ENCODE data around the gene EDAR. TPM values are rescaled to one million over a fixed set of nuclear protein-coding genes. Genes with fewer than 3 reads are reported as not detected.

Gene EDAR
- total RNA-seq, 8 experiments from 2014 or later = 0.05 to 1.00 (median 0.15) TPM

DNA sequence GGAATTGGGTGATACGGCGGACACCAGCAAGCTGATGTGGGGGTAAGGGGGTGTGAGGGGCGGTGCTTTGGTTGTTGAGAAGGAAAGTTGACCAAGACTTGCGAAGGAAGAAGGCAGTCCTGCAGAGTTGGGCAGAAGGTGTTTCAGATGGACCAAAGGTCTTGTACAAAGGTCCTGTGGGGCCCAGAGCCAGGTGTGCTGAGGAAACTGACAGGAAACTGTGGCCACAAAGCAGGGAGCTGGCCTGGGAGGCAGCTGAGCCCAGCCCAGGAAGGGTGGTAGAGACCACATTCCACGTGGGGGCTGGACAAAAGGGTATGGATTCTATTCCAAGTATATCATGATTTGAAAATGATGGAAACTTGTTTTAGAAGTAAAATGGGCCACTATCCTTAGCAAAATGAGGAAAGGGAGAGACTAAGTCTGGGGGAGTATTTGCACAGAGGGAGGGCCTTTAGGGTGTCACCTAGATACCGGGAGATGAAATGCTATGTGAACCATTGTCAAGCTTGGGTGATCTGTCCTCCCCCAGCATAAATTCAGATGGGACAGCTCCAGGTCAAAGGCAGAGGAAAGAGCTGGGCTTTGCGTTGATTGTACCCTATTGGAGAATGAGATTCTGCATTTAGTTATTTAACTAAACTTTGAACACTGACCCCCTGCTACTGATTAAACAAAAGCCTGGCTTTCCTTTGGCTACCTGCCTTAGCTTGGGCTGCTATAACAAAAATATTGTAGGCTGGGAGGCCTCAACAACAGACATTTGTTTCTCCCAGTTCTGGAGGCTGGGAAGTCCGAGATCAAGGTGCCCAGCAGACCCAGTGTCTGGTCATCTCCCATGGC, 4.3 kb upstream of the EDAR start:
- 34 to 100% (median 89%) methylated on average over 1 to 7 of the region's 8 CpGs for WGBS, 10 experiments
- in situ Hi-C loops (cut with MboI; ENCODE audit: low pct_unique_long_range_greater_than_20kb in 2 of 9, low sequenced_read_pairs in 9 of 9, unreplicated experiment in 9 of 9) = no loop called here
- ATAC-seq (replicated peaks in 6 of 8) = peak in 2 of 8 experiments; percentile 10 to 11

DNA sequence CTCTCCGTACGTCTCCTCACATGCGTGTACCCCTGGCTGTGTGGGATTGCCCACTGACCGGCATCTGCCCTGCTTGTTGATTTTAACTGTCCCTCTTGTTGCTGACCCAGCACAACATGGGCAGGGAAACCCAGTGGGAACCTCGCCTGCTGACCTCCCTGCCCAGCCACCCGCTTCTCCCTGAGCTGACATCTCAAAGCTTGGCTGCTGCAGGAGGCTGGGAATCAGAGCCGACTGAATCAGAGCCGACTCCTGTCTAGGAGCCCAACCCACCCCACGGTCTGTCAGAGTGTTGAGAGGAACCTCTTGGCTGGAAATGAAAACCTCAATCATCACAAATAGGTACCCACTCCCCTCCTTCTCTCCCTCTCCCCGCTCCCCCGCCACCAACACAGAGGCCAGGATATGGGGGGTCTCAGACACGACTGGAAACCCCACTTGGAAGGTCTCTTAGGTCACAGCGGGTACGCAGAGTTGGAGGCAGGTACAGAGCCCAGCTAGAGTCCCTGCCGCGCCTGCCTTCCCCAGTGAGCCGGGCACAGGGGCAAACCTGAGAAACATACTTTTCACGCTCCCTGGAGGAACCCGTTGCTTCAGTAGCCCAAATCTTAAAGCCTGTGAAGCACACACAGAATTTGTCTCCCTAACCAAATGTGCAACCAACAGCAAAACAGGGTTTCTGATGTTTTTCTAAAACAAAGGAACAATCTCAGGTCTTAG, 784 bp downstream of the EDAR start:
- in situ Hi-C loops (cut with MboI; ENCODE audit: low pct_unique_long_range_greater_than_20kb in 2 of 9, low sequenced_read_pairs in 9 of 9, unreplicated experiment in 9 of 9) = no loop called here
- no peak overlapping the region for H3K4me3 ChIP-seq
- H3K27ac ChIP-seq = no peak overlapping the region
- 0 to 100% (median 86%) methylated on average over 1 to 10 of the region's 19 CpGs; no CpG with 5 or more reads in 3 of the 10 experiments for WGBS, 10 experiments
- peaks cover 0 to 2% of the 10 kb centered on the region in 2 donors for H3K4me1 ChIP-seq (replicated peaks in 1 of 2)
- ATAC-seq (replicated peaks in 6 of 8) = no peak

More for the DNA sequence above, 4.3 kb upstream of the EDAR start:
- peaks cover 5 to 18% of the 10 kb centered on the region in 2 donors for H3K4me1 ChIP-seq (replicated peaks in 1 of 2)
- no peak overlapping the region for H3K4me3 ChIP-seq
- peak overlapping the region in 1 of 2 donors; percentile 56 for H3K27ac ChIP-seq

DNA sequence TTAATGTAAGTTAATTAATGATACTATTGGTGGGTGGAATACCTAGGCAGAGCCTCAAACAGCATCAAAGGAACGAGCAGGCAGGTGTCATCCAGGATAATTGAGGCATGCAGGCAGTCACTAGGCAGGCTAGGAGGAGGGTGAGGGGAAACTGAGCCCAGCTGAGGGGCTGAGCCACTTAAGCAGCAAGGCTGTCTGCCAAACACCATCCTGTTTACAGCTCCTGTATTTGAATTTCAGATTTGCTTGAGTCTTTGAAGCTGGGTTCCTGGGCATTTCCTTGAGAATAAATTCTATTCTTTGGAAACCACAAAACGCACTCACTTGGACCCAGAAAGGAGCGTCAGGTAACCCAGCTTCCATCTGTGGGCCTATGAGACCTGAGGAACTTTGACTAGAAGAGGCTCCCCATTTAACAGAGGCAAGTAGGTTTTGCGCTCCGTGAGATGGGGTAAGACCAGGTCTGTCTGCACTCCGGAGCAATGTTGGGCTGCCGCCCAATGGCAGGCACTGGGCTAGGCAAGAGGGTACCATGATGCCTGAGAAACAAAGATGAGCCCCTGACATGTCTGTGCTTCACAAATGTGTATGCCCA, 2.0 kb downstream of the EDAR start:
- Histone ChIP-seq H3K4me1 (replicated peaks in 1 of 2) (peaks cover 0 to 2% of the 10 kb centered on the region in 2 donors), H3K27ac (no peak overlapping the region), H3K4me3 (no peak overlapping the region)
- no peak for ATAC-seq (replicated peaks in 6 of 8)
- WGBS, 10 experiments = 20 to 100% (median 64%) methylated on average over 1 to 7 of the region's 7 CpGs; no CpG with 5 or more reads in 2 of the 10 experiments
- in situ Hi-C loops (cut with MboI; ENCODE audit: low pct_unique_long_range_greater_than_20kb in 2 of 9, low sequenced_read_pairs in 9 of 9, unreplicated experiment in 9 of 9) = no loop called here

DNA sequence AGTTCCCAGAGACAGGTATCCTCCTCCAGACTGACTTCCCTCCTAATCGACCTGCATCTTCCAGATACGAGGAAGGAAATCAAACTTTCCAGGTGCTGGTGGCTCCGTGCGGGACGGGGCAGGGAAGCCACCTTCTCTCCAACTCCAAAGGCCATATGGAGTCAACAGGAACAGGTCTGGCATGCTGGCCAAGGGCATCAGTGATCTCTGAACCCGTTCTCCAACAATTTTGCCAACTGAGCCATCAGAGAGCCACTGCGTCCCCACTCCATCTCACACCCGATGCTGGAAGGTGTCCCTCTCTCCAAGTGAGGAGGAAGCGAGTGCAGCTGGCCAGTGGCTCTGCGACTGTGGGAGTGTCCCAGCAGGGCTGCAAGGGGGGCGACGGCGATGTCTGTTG, 5.4 kb downstream of the EDAR start:
- Histone ChIP-seq H3K27ac (no peak overlapping the region), H3K4me1 (replicated peaks in 1 of 2) (no peaks in the 10 kb centered on the region), H3K4me3 (no peak overlapping the region)
- no peak for ATAC-seq (replicated peaks in 6 of 8)
- in situ Hi-C loops (cut with MboI; ENCODE audit: low pct_unique_long_range_greater_than_20kb in 2 of 9, low sequenced_read_pairs in 9 of 9, unreplicated experiment in 9 of 9) = no loop called here
- 60 to 98% (median 69%) methylated on average over 2 to 11 of the region's 13 CpGs; no CpG with 5 or more reads in 2 of the 10 experiments for WGBS, 10 experiments

DNA sequence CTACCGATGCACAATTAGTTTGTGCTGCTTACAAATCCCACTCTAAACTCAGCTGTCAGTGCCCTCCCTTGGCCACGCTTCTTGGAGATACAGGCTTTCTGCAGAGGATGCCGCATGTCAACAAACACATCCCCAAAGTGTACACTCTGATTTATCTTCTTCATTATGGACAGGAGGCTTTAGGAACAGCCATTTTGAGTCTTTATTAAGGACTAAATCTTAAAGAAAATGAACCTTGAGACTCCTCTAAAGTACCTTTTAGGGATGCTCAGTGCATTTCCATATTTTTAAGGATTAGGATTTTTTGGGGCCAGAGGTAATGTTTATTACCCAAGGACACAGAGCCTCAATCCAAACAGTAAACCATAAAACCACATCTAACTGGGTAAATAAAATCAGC, 6.0 kb downstream of the EDAR start:
- H3K4me1 ChIP-seq (replicated peaks in 1 of 2) = no peaks in the 10 kb centered on the region
- H3K4me3 ChIP-seq = no peak overlapping the region
- no peak for ATAC-seq (replicated peaks in 6 of 8)
- in situ Hi-C loops (cut with MboI; ENCODE audit: low pct_unique_long_range_greater_than_20kb in 2 of 9, low sequenced_read_pairs in 9 of 9, unreplicated experiment in 9 of 9) = no loop called here
- WGBS, 10 experiments = 13 to 100% (median 98%) methylated on average over 1 to 3 of the region's 3 CpGs; no CpG with 5 or more reads in 4 of the 10 experiments
- no peak overlapping the region for H3K27ac ChIP-seq

DNA sequence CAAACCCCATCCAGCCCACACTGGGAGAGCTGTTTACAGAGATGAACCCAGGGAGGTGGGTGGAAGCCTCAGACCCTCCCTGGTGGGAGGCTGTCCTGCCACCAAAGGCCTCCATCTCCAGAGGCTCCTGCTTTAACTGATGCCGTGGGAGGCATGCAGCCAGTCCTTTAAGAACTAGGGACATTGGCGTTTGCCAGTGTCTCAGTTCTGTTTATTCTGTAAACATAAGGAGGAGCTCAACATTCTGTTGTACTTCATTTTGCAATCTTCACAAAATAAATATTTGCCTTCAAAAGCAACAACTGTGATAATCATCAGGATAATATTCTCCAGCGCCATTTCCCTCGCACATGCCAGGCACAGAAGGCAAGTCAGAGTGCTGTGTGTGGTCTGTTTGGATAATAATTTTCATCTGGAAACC, 6.8 kb downstream of the EDAR start:
- no peak for ATAC-seq (replicated peaks in 6 of 8)
- no peak overlapping the region for H3K27ac ChIP-seq
- H3K4me1 ChIP-seq (replicated peaks in 1 of 2) = no peaks in the 10 kb centered on the region
- 0 to 90% (median 83%) methylated on average over 1 to 4 of the region's 4 CpGs; no CpG with 5 or more reads in 3 of the 10 experiments for WGBS, 10 experiments
- no peak overlapping the region for H3K4me3 ChIP-seq
- in situ Hi-C loops (cut with MboI; ENCODE audit: low pct_unique_long_range_greater_than_20kb in 2 of 9, low sequenced_read_pairs in 9 of 9, unreplicated experiment in 9 of 9) = no loop called here

DNA sequence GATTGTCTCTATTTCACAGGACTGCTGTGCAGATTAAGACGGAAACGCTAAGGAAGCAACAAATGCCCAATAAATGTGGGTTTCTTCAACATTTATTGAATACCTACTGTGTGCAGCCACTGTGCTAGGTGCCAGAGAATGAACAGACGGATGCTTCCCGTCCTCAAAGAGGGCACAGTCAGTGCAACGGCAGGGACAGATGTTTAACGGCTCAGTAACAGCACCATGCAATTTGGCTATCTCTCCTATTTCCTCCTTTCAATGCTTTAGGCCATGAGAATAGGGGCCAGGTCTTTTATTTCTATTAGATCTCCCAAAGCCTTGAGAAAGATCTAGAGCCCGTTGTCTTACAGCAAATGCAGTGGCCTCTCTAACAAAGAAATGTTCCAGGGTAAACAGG, 7.2 kb downstream of the EDAR start:
- no peak for ATAC-seq (replicated peaks in 6 of 8)
- H3K4me3 ChIP-seq = no peak overlapping the region
- H3K27ac ChIP-seq = no peak overlapping the region
- H3K4me1 ChIP-seq (replicated peaks in 1 of 2) = no peaks in the 10 kb centered on the region
- in situ Hi-C loops (cut with MboI; ENCODE audit: low pct_unique_long_range_greater_than_20kb in 2 of 9, low sequenced_read_pairs in 9 of 9, unreplicated experiment in 9 of 9) = no loop called here
- WGBS, 10 experiments = 0 to 100% (median 68%) methylated on average over 1 to 4 of the region's 7 CpGs; no CpG with 5 or more reads in 2 of the 10 experiments

DNA sequence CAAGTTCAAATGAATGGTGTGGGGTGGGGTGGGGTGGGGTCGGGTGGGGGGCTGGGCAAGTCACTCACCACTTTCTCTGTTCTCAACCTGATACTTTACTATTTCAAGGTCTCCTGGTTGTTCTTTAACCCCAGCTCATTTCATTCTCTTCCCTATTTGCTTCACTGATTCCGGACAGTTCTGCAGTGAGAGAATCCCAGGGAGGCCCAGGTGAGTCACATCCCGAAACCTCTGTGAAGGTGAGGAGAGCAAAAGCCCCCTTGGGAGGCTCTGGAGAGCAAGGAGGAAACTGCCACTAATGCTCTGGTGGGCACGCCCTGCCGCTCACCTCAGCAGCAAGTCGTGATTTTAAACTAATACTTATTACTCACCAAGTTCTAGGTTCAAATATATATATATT, 8.9 kb downstream of the EDAR start:
- peaks cover 0 to 3% of the 10 kb centered on the region in 2 donors for H3K4me1 ChIP-seq (replicated peaks in 1 of 2)
- in situ Hi-C loops (cut with MboI; ENCODE audit: low pct_unique_long_range_greater_than_20kb in 2 of 9, low sequenced_read_pairs in 9 of 9, unreplicated experiment in 9 of 9) = no loop called here
- no peak overlapping the region for H3K27ac ChIP-seq
- WGBS, 10 experiments = 61 to 100% (median 92%) methylated on average over 1 to 4 of the region's 6 CpGs; no CpG with 5 or more reads in 6 of the 10 experiments
- no peak for ATAC-seq (replicated peaks in 6 of 8)
- H3K4me3 ChIP-seq = no peak overlapping the region

DNA sequence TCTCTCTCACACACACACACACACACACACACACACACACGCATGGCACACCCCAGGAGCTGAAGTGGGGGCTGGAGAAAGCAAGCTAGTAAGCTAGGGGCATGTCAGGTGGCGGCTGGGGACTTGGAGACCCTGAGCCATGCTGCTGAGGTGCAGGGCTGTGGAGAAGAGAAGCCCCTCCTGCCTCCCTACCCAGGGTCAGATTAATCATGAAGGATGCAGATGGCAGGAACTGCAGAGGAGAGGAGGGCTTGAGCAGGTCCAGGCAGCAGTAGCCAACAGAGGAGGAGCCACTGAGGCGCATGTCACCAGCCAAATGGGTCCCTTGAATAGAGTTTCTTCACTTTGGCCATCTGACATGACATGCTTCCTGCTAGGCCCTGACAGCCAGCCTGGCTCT, 9.6 kb downstream of the EDAR start:
- Histone ChIP-seq H3K4me3 (no peak overlapping the region), H3K4me1 (replicated peaks in 1 of 2) (peaks cover 0 to 3% of the 10 kb centered on the region in 2 donors), H3K27ac (no peak overlapping the region)
- in situ Hi-C loops (cut with MboI; ENCODE audit: low pct_unique_long_range_greater_than_20kb in 2 of 9, low sequenced_read_pairs in 9 of 9, unreplicated experiment in 9 of 9) = no loop called here
- WGBS, 10 experiments = 80 to 100% (median 92%) methylated on average over 1 to 2 of the region's 3 CpGs; no CpG with 5 or more reads in 7 of the 10 experiments
- peak in 4 of 8 experiments; percentile 11 to 57 (median 42) for ATAC-seq (replicated peaks in 6 of 8)

DNA sequence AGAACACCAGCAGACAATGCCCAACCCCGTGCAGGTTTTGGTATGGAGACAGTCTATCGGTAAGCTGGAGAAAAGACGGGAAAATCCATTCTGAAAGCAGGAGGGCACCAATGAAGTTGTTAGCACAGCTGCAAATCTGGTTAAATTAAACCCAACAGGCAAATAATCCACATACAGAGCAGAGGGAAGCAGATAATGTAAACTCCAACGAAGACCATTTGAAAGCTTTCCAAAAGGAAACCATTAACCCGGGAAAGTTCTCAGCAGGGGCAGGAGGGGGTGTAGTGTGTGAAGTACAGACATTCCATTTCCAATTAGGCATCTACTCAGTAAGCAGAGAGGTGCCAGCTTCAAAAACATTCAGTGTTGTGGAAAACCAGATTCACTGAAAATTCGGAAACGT, 10.3 kb downstream of the EDAR start:
- no peak overlapping the region for H3K4me3 ChIP-seq
- ATAC-seq (replicated peaks in 6 of 8) = peak in 1 of 8 experiments; percentile 15
- peaks cover 0 to 3% of the 10 kb centered on the region in 2 donors for H3K4me1 ChIP-seq (replicated peaks in 1 of 2)
- in situ Hi-C loops (cut with MboI; ENCODE audit: low pct_unique_long_range_greater_than_20kb in 2 of 9, low sequenced_read_pairs in 9 of 9, unreplicated experiment in 9 of 9) = no loop called here
- no peak overlapping the region for H3K27ac ChIP-seq
- 10 to 70% (median 42%) methylated on average over 1 to 5 of the region's 7 CpGs; no CpG with 5 or more reads in 3 of the 10 experiments for WGBS, 10 experiments

DNA sequence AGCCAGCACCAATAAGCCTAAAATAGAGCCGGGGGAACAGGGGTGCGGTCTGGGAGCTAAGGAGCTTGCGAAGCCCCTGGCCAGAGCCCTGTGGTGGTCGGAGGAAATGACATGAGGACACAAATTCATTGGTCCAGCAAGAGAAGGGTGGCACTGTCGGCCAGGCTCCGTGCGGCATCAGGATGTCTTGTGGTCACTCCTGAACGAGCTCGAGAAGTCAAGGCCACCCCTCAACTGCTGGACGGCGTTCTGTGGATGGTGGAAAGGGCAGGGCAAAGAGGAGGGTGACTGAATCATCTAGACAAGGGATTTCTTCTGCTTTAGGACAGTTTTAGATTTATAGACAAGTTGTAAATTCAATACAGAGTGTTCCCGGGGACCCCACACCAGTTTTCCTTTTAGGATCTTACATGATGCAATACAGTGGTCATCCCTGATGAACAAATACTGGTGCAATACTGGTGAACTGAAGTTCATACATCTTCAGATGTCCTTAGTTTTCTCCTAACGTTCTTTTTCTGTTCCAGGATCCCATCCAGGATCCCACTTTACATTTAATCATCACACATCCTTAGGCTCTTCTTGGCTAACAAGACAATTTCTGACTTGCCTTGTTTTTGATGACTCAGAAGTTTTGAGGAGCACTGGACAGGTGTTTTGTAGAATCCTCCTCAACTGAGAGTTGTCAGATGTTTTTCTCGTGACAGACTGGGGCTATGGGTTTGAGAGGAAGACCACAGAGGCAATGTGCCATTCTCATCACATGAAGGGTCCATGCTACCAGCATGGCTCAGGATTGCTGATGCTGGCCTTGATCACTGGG, 13.2 kb downstream of the EDAR start:
- Histone ChIP-seq H3K27ac (no peak overlapping the region), H3K4me3 (no peak overlapping the region), H3K4me1 (replicated peaks in 1 of 2) (peaks cover 0 to 3% of the 10 kb centered on the region in 2 donors)
- ATAC-seq (replicated peaks in 6 of 8) = peak in 3 of 8 experiments; percentile 52 to 77 (median 56)
- in situ Hi-C loops (cut with MboI; ENCODE audit: low pct_unique_long_range_greater_than_20kb in 2 of 9, low sequenced_read_pairs in 9 of 9, unreplicated experiment in 9 of 9) = no loop called here
- WGBS, 10 experiments = 50 to 91% (median 73%) methylated on average over 1 to 7 of the region's 14 CpGs; no CpG with 5 or more reads in 2 of the 10 experiments

DNA sequence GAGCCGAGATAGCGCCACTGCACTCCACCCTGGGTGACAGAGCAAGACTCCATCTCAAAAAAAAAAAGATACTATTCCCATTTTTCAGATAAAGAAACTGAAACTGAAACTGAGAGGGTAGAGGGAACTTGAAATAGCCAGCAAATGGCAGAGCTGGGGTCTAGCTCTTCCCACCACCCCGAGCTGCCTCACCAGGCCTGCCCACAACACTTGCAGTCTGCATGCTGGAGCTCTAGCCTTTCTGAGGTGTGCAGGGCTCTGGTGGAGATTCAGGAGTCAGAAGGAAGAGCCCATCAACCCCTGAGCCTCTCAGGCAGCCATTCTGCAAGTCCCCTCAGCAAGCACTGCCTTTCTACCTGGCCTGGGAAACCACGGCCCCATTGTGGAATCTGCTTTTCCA, 14.3 kb downstream of the EDAR start:
- no peak for ATAC-seq (replicated peaks in 6 of 8)
- no peak overlapping the region for H3K27ac ChIP-seq
- in situ Hi-C loops (cut with MboI; ENCODE audit: low pct_unique_long_range_greater_than_20kb in 2 of 9, low sequenced_read_pairs in 9 of 9, unreplicated experiment in 9 of 9) = no loop called here
- 65 to 100% (median 98%) methylated on average over 1 to 3 of the region's 4 CpGs; no CpG with 5 or more reads in 4 of the 10 experiments for WGBS, 10 experiments
- H3K4me1 ChIP-seq (replicated peaks in 1 of 2) = peaks cover 2 to 10% of the 10 kb centered on the region in 2 donors
- no peak overlapping the region for H3K4me3 ChIP-seq

Measured in motor neuron (in vitro differentiated cells).